Measurements from ENCODE around the gene CAMTA1. TPM values are rescaled to one million over a fixed set of nuclear protein-coding genes. Genes with fewer than 3 reads are reported as not detected.

CAMTA1 gene
- total RNA-seq, 1 donor from 2014 or later, result 38.1 TPM

GRCh38 chr1:7178336-7178735, 393.1 kb downstream of the CAMTA1 start:
- Histone ChIP-seq H3K4me1 (ENCODE audit: control insufficient read depth in 3 of 3, insufficient read depth in 3 of 3, low read length in 3 of 3) (no peaks in the 10 kb centered on the region), H3K9me3 (ENCODE audit: control insufficient read depth in 3 of 3, low read length in 3 of 3) (peaks cover 0 to 7% (median 0%) of the 10 kb centered on the region in 3 donors), H3K9ac (ENCODE audit: low read depth in 1 of 3, low read length in 3 of 3) (no peak overlapping the region), H3K4me3 (ENCODE audit: low read length in 3 of 3) (no peak overlapping the region), H3K27ac (ENCODE audit: low read depth, low read length) (no peak overlapping the region), H3K27me3 (ENCODE audit: control insufficient read depth in 3 of 3, insufficient read depth in 3 of 3, low read length in 3 of 3) (peaks cover 7 to 26% (median 22%) of the 10 kb centered on the region in 3 donors), H3K36me3 (ENCODE audit: control insufficient read depth in 3 of 3, insufficient read depth in 3 of 3, low read length in 3 of 3) (no peaks in the 10 kb centered on the region)

DNA sequence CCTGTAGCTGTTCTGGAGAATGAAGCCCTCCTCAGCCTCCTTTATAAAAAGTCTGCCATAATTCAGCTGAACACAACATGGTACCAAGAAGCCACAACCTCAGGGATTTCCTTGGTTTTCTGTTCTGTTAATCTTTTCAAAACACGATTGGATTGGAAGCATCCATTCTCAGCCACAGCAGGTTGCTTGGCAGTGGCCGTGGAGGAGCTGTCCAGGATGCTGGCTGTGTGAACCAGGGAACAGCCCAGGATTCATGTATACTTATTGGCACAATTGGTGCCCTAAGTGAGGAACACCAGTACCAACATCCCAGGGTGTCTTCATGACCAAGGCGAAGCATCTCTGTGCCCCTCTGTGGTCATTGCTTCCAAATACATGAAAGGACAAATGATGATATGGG, 393.5 kb downstream of the CAMTA1 start:
- H3K36me3 ChIP-seq (ENCODE audit: control insufficient read depth in 3 of 3, insufficient read depth in 3 of 3, low read length in 3 of 3), result no peaks in the 10 kb centered on the region
- H3K4me3 ChIP-seq (ENCODE audit: low read length in 3 of 3), result no peak overlapping the region
- H3K9me3 ChIP-seq (ENCODE audit: control insufficient read depth in 3 of 3, low read length in 3 of 3), result peaks cover 0 to 7% (median 0%) of the 10 kb centered on the region in 3 donors
- H3K27ac ChIP-seq (ENCODE audit: low read depth, low read length), result no peak overlapping the region
- peaks cover 7 to 26% (median 20%) of the 10 kb centered on the region in 3 donors for H3K27me3 ChIP-seq (ENCODE audit: control insufficient read depth in 3 of 3, insufficient read depth in 3 of 3, low read length in 3 of 3)
- no peaks in the 10 kb centered on the region for H3K4me1 ChIP-seq (ENCODE audit: control insufficient read depth in 3 of 3, insufficient read depth in 3 of 3, low read length in 3 of 3)
- no peak overlapping the region for H3K9ac ChIP-seq (ENCODE audit: low read depth in 1 of 3, low read length in 3 of 3)

DNA sequence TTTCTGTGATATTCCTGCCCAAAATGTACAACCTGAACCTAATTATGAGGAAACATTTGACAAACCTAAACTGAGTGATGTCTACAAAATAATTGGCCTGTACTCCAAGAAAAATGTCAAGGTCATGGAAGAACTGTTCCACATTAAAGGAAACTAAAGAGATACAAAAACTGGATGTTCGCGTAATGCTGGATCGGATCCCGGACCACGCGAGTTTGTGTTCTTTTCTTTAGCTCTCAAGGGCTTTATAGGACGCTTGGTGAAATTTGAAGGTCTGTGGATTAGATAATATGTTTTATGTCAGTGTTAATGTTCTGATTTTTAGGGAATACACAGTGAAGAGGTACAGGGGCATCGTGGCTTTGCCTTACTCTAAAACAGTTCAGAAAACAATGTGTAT, 400.5 kb downstream of the CAMTA1 start:
- Histone ChIP-seq H3K4me1 (ENCODE audit: control insufficient read depth in 3 of 3, insufficient read depth in 3 of 3, low read length in 3 of 3) (no peaks in the 10 kb centered on the region), H3K9me3 (ENCODE audit: control insufficient read depth in 3 of 3, low read length in 3 of 3) (peaks cover 0 to 6% (median 0%) of the 10 kb centered on the region in 3 donors), H3K9ac (ENCODE audit: low read depth in 1 of 3, low read length in 3 of 3) (no peak overlapping the region), H3K27ac (ENCODE audit: low read depth, low read length) (no peak overlapping the region), H3K36me3 (ENCODE audit: control insufficient read depth in 3 of 3, insufficient read depth in 3 of 3, low read length in 3 of 3) (no peaks in the 10 kb centered on the region), H3K27me3 (ENCODE audit: control insufficient read depth in 3 of 3, insufficient read depth in 3 of 3, low read length in 3 of 3) (no peaks in the 10 kb centered on the region), H3K4me3 (ENCODE audit: low read length in 3 of 3) (no peak overlapping the region)

DNA sequence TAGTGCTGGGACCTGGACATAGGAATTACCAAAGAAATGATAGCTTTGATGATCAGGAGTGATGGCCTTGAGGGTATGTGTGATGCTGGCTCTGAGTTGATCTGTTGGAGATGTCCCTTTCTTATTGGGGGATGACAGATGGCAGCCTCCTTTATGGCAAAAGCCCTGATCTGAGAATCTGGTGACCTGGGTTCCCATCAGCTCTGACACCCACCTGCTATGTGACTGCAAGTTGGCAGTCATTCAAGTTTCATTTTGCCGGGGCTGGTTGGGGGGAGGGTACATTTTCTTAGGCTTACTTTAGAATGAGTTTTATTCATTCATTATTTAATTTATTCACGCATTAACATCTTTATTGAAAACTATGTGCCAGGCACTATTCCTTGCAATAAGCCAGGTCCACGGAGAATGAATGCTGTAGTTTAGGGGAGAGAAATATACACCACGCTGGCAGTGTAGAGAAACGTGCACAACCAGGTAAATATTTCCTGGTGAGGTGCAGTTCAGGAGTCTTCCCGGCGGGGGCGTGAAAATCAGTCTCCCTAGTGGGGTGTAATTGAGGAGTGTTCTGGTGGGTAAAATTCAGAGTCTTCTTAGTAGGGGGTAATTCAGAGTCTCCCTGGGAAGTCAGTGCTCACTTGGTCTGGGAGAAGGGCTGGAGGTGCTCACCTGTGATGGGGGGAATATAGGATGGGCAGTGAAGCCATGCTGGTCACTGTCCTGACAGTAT, 401.3 kb downstream of the CAMTA1 start:
- Histone ChIP-seq H3K4me1 (ENCODE audit: control insufficient read depth in 3 of 3, insufficient read depth in 3 of 3, low read length in 3 of 3) (no peaks in the 10 kb centered on the region), H3K9ac (ENCODE audit: low read depth in 1 of 3, low read length in 3 of 3) (no peak overlapping the region), H3K4me3 (ENCODE audit: low read length in 3 of 3) (no peak overlapping the region), H3K27me3 (ENCODE audit: control insufficient read depth in 3 of 3, insufficient read depth in 3 of 3, low read length in 3 of 3) (no peaks in the 10 kb centered on the region), H3K27ac (ENCODE audit: low read depth, low read length) (no peak overlapping the region), H3K36me3 (ENCODE audit: control insufficient read depth in 3 of 3, insufficient read depth in 3 of 3, low read length in 3 of 3) (no peaks in the 10 kb centered on the region), H3K9me3 (ENCODE audit: control insufficient read depth in 3 of 3, low read length in 3 of 3) (no peaks in the 10 kb centered on the region)

DNA sequence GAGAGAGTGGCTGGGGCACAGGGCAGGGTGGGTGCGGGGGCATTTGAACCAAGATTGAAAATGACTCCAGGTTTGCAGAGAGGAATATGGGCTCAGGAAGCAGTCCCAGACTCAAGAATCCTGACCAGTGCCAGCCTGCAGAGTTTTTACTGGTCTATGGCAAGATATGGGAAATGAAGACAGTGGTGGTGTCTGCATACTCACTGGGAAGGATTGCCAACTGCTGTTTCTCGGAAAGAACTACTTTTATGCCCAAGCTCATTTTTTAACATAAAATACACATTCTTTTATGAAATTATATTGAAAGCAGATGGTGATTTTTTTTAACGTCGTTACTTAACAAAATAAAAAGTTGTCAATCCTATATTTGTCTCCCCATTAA, 401.8 kb downstream of the CAMTA1 start:
- Histone ChIP-seq H3K27me3 (ENCODE audit: control insufficient read depth in 3 of 3, insufficient read depth in 3 of 3, low read length in 3 of 3) (peaks cover 0 to under 1% (median 0%) of the 10 kb centered on the region in 3 donors), H3K9ac (ENCODE audit: low read depth in 1 of 3, low read length in 3 of 3) (no peak overlapping the region), H3K9me3 (ENCODE audit: control insufficient read depth in 3 of 3, low read length in 3 of 3) (no peaks in the 10 kb centered on the region), H3K27ac (ENCODE audit: low read depth, low read length) (no peak overlapping the region), H3K4me1 (ENCODE audit: control insufficient read depth in 3 of 3, insufficient read depth in 3 of 3, low read length in 3 of 3) (no peaks in the 10 kb centered on the region), H3K36me3 (ENCODE audit: control insufficient read depth in 3 of 3, insufficient read depth in 3 of 3, low read length in 3 of 3) (no peaks in the 10 kb centered on the region), H3K4me3 (ENCODE audit: low read length in 3 of 3) (no peak overlapping the region)

DNA sequence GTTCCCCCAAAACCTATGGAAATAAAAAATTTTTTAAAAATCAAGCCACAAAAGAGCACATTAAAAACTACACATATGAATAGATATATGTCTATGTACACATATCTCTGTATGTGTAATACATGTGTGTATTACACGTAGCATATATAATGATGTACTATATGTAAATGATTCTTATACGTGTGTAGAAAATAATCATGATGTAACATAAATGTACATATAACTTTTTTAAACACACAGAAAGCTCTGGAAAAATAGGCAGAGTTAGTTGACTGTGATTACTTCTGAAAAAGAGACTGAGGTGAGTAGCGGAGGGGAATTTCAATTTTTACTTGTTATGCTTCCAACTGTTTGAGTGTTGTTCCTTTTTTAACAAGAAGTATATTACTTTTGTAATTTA, 405.0 kb downstream of the CAMTA1 start:
- H3K9me3 ChIP-seq (ENCODE audit: control insufficient read depth in 3 of 3, low read length in 3 of 3), result no peaks in the 10 kb centered on the region
- H3K4me3 ChIP-seq (ENCODE audit: low read length in 3 of 3), result no peak overlapping the region
- H3K9ac ChIP-seq (ENCODE audit: low read depth in 1 of 3, low read length in 3 of 3), result no peak overlapping the region
- no peak overlapping the region for H3K27ac ChIP-seq (ENCODE audit: low read depth, low read length)
- no peaks in the 10 kb centered on the region for H3K4me1 ChIP-seq (ENCODE audit: control insufficient read depth in 3 of 3, insufficient read depth in 3 of 3, low read length in 3 of 3)
- no peaks in the 10 kb centered on the region for H3K36me3 ChIP-seq (ENCODE audit: control insufficient read depth in 3 of 3, insufficient read depth in 3 of 3, low read length in 3 of 3)
- peaks cover 0 to 7% (median 3%) of the 10 kb centered on the region in 3 donors for H3K27me3 ChIP-seq (ENCODE audit: control insufficient read depth in 3 of 3, insufficient read depth in 3 of 3, low read length in 3 of 3)

DNA sequence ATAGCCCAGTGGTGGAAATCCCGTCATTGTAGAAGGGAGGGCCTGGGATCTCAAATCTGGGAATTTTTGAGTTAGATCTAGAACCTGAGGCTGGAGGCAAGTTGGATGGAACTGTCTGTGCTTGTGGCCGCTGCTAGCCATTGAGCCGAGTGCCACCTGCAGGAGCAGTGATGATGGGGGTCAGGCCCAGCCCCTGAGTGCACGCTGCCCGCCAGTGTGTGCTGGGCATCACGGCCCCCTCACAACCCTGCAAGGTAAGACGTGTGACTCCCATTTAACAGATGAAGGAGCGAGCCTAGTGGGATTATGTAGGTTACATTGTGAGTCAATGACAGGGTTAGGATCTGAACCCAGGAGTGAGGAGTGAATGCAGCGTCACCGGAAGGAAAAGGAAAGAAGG, 407.2 kb downstream of the CAMTA1 start:
- Histone ChIP-seq H3K4me3 (ENCODE audit: low read length in 3 of 3) (no peak overlapping the region), H3K27ac (ENCODE audit: low read depth, low read length) (no peak overlapping the region), H3K27me3 (ENCODE audit: control insufficient read depth in 3 of 3, insufficient read depth in 3 of 3, low read length in 3 of 3) (peaks cover 0 to 11% (median 5%) of the 10 kb centered on the region in 3 donors), H3K9me3 (ENCODE audit: control insufficient read depth in 3 of 3, low read length in 3 of 3) (no peaks in the 10 kb centered on the region), H3K4me1 (ENCODE audit: control insufficient read depth in 3 of 3, insufficient read depth in 3 of 3, low read length in 3 of 3) (no peaks in the 10 kb centered on the region), H3K9ac (ENCODE audit: low read depth in 1 of 3, low read length in 3 of 3) (no peak overlapping the region), H3K36me3 (ENCODE audit: control insufficient read depth in 3 of 3, insufficient read depth in 3 of 3, low read length in 3 of 3) (no peaks in the 10 kb centered on the region)

DNA sequence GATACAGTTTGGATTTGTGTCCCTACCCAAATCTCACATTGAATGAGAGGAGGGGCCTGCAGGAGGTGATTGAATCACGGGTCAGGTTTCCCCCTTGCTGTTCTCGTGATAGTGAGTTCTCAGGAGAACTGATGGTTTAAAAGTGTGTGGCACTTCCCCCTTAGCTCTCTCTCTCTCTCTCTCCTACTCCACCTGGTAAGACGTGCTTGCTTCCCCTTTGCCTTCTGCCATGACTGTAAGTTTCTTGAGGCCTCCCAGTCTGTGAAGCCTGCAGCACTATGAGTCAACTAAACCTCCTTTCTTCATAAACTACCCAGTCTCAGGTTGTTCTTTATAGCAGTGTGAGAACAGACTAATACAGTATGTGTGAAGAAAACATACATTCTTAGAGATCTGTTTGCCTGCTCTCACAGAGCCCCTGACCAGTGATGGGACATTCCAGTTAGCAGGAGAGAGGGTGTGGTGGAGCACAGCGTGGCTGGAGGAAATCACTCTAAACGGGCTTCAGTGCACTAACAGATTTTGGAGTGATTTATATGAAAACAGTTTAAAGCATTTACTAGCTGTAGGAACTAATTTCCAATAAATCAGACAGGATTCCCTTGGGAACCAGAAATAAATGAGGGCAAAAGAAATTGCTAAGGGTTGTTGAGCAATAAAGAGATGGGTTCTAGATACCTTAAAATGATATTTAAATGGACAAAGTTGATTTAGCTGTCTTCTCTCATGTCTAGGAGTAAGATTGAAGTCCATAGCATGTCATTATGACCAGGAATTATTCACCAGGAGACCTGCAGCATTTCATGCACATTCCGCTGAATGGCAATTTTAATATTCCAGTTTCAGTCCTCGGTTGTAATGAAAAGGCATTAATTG, 411.0 kb downstream of the CAMTA1 start:
- no peak overlapping the region for H3K9ac ChIP-seq (ENCODE audit: low read depth in 1 of 3, low read length in 3 of 3)
- H3K9me3 ChIP-seq (ENCODE audit: control insufficient read depth in 3 of 3, low read length in 3 of 3), result peaks cover 0 to 4% (median 3%) of the 10 kb centered on the region in 3 donors
- no peaks in the 10 kb centered on the region for H3K4me1 ChIP-seq (ENCODE audit: control insufficient read depth in 3 of 3, insufficient read depth in 3 of 3, low read length in 3 of 3)
- no peaks in the 10 kb centered on the region for H3K36me3 ChIP-seq (ENCODE audit: control insufficient read depth in 3 of 3, insufficient read depth in 3 of 3, low read length in 3 of 3)
- peaks cover 0 to 22% (median 18%) of the 10 kb centered on the region in 3 donors for H3K27me3 ChIP-seq (ENCODE audit: control insufficient read depth in 3 of 3, insufficient read depth in 3 of 3, low read length in 3 of 3)
- H3K4me3 ChIP-seq (ENCODE audit: low read length in 3 of 3), result no peak overlapping the region
- H3K27ac ChIP-seq (ENCODE audit: low read depth, low read length), result no peak overlapping the region

DNA sequence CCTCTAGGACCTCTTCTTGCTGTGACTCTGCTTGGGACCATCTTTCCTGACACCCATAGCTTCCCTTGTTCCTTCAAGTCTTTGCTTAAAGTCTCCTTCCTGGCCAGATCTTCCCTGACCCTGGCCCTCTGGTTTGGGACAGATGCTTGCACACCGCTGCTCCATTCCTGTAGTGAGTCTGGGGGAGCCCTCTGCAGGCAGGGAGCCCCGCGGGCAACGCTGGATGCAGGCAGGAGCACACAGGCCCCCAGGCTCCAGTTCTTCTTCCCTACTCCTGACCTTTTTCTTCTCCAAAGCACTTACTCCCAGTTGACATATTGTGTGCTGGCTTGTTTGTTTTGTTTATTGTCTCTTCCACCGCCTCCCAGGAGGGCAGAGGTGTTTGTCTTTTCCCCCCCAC, 413.4 kb downstream of the CAMTA1 start:
- Histone ChIP-seq H3K9me3 (ENCODE audit: control insufficient read depth in 3 of 3, low read length in 3 of 3) (peaks cover 0 to 5% (median 3%) of the 10 kb centered on the region in 3 donors), H3K4me1 (ENCODE audit: control insufficient read depth in 3 of 3, insufficient read depth in 3 of 3, low read length in 3 of 3) (no peaks in the 10 kb centered on the region), H3K27ac (ENCODE audit: low read depth, low read length) (no peak overlapping the region), H3K27me3 (ENCODE audit: control insufficient read depth in 3 of 3, insufficient read depth in 3 of 3, low read length in 3 of 3) (peaks cover 0 to 18% (median 15%) of the 10 kb centered on the region in 3 donors), H3K36me3 (ENCODE audit: control insufficient read depth in 3 of 3, insufficient read depth in 3 of 3, low read length in 3 of 3) (no peaks in the 10 kb centered on the region), H3K9ac (ENCODE audit: low read depth in 1 of 3, low read length in 3 of 3) (no peak overlapping the region), H3K4me3 (ENCODE audit: low read length in 3 of 3) (no peak overlapping the region)
